ENCODE measurements around the gene AVEN.
A peak's percentile ranks its signal among the peaks of the same experiment; 100 is the strongest.

The AVEN gene

DNA sequence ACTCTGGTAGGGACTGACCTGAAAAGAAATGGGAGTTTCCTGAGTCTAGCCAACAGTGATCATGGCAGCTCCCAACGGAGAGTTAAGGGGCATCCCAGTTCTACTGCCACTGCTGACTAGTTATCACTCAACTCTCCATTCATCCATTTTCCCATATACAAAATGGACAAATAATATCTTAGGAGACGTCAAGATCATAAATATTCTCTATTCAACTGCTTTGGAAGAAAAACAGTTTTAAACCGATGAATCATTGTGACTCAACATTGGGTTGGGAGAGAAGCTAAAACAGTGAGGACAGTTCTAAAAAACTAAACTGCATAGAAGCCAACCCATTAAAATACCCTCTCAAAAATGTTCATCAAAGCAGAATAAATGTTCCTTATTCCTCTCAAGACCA is 128.3 kb downstream of the AVEN start:
- no peak for DNase-seq

DNA sequence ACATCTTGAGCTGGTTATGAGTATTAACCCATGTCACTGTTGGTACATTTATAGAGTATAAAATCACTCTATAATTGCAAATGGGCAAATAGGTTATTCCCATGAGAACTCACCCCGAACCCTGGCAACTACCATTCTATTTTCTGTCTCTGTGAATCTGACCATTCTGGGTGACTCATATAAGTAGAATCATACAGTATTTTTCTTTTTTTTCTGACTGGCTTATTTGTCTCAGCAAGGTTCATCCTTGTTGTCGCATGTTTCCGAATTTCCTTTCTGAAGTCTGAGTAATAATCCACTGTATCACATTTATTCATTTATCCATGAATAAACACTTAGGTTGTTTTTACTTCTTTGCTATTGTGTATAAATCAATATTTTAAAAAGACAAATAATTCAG is 130.6 kb downstream of the AVEN start:
- DNase-seq: no peak

DNA sequence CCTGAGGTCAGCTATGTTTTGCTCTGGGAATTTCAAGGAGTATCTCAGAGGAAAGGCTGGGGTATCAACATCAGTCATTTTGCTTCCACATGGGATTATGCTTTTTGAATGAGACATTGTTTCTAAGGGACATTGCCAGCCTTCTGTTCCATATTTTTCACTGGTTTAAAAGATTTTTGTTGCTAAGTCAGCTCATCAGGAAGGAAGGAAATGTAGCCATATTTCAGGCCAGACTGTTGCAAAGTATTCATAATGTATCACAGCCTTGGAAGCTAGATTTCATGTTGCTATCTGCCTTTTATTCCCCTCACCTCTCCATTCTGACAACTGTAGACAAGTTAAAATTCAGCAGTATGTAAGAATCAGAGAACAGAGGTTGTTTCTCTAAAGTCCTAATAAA is 131.7 kb downstream of the AVEN start:
- DNase-seq: no peak

DNA sequence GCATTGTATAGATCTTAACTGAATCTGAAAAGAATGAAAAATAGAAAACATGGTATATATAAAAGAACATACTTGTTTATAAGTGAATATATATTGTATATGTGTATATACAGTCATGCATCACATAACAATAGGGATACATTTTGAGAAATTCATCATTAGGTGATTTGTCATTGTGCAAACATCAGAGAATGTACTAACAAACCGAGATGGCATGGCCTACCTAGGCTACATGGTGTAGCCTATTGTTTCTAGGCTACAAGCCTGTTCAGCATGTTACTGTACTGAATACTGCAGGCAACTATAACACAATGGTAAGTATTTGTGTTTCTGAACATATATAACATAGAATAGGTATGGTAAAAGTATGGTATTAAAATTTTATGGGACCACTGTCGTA is 135.3 kb downstream of the AVEN start:
- DNase-seq: no peak

DNA sequence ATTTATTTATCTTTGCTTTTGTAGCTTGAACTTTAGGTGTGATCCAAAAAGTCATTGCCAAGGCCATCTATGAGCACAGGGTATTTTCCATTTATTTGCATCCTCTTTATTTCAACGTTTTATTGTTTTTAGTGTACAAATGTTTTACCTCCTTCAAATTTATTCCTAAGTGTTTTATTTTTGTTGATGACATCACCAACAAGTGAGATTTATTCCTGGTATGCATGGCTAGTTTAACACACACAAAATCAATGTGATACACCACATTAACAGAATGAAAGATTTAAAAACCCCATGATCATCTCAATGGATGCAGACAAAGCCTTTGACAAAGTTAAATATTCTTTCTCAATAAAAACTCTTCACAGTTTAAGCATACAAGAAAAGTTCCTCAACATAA is 137.0 kb downstream of the AVEN start:
- DNase-seq: no peak

DNA sequence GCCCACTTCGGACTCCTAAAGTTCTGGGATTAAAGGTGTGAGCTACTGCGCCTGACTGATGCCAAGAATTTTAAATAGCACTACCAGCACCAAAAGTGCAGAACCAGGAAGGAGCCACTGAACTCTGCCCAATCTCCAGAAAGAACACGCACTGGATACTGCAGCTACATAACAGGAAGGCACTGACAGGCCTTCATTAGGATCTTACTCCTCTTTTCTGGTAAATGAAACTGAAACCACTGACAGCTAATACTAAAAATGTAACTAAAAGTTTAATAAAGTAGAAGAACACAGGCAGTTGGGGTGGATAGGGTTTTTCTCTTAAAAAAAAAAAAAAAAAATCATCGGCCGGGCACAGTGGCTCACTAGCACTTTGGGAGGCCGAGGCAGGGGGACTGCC is 144.8 kb downstream of the AVEN start:
- DNase-seq: no peak

DNA sequence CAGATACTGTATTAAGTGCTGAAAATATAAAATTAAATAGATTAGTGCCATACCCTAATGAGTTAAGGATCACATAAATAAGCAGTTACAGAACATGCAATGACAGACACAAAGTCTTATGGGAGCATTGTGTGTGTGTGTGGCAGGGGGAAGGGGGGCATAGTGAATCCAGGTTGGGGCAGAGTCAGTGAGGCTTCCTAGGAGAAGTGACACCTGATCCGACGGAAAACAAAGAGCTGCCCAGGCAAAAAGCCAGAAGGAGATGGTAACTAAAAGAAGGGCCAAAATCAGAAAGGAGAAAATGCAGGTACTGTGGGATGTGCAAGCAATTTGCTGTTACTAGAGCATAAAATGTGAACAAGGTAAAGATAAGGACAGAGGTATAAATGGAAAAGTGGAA is 150.8 kb downstream of the AVEN start:
- peak; percentile 10 for DNase-seq

DNA sequence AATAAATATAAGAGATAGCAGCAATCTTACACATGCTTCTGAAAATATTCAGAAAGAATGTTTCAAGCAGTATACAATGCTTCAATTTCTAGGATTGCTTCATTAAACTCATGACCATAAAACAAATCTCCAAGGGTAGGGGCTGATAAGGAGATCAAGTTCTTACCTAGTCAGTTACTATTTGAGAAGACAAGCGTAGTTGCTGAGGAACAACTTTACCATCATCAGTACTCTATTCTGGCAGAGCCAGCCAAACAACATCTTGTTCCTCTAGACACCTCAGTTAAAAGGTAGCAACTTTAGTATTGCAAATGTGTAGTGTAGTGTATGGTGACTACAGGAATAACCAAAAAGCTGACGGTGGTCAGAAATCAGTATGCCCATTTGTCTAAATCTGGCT is 156.1 kb downstream of the AVEN start:
- DNase-seq: no peak

DNA sequence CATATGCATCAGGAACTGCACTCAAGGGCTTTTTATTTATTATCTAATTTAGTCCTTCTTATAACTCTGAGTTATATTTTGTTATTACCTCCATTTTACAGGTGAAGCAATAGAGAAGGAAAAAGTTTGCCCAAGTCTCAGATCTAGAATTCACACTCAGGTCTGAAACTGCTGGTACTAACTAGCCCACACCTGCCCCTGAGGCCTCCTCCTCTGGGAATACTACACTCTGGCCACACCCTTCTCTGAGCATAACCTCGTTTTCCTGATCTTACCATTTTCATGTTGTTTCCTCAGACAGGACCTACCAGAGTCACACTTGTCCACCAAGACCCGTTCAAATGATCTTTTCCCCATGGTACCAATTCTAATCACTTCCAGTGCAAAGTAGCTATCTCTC is 164.8 kb downstream of the AVEN start:
- no peak for DNase-seq

DNA sequence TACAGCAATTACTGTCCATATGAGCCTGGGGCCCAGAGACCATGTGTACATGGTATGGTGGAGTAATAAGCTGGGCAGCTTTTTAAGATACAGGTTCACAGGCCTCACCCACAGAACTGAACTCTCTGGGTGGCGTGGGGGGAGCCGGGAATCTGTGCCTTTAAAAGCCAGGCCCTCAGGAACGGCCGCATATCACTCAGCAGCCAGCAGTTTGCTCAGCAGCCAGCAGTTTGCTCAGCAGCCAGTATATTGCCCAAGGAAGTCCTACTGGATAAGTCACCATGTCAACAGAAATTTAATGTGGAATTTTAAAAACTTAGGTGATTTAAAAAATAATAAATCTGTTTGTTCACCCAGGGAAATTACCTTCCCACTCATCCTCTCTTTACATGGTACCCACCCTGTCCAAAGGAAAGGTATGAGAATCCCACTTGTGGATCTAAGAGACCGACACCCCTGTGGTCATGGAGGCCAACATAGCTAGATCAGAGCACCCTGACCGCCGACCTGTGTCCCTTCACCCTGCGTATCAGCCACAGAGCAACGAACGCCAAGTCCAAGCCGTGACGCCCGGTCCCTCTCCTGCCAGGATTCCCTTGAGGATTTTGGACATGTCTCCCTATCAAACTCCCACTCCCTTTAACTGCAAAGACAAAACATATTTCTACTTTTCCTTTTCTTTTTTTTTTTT is 166.4 kb downstream of the AVEN start:
- DNase-seq: no peak

DNA sequence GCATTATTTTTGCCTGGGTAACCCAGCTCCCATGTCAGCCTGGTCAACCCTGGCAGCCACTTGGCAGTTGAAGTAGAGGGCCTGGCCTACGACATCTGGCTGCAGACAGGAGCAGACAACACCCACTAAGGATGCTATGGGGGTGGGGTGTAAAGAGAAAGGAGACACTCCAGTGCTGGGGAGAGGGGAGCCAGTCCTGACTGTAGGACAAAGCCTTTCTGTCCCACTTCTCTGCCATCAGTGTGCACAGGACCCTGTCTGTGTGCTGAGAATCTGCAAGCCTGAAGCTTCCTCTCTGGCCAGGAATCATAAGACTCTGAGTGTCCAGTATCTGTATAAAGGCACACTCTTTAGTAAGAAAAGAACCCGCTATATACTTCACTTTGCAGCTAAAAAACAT is 167.0 kb downstream of the AVEN start:
- DNase-seq: no peak

DNA sequence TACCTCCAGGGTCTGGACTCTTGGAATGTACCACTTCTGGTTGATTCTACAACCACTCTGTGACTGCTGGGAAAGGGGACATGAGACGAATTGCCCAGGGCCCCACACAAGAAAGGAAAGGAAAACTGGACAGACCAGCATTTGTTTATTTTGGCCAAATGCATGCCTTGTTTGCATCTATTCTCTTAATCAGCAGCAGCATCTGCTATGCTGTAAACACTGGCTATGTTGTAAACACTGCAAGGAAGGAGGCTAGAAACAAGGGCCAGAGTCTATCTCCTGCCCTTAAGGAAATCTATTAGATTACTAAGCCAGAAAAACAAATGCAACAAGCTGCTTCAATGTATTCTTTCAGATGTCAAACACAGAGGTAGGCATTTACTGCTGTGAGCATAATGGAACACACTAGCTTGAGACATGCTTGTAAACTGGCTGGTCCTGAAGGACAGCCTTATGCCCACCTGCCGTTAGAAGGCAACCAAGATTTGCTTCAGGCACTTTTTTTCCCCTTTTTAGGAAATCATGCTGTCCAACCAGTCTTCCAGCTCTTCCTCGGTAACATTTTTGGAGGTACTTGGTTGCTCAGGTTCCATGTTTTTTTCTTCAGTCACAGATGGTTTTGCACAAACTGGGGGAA is 172.8 kb downstream of the AVEN start:
- DNase-seq: no peak

DNA sequence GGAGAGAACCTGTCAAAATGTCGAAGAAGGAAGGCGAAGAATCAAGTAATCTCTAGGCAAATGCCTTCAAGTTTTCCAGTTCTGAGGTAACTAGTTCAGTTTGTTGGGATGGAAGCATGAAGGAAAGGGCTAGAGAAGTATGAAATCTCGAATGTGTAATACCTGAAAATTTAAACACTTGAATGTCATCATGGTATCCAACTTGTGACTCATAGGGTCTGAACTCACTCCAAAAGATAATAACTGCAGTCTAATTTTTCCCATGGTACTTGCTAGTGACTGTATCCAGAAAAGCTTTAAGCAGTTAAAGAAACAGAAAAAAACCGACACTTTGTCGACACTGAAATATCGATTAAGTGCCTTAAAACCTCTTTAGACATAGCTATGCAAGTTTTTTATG is 173.6 kb downstream of the AVEN start:
- DNase-seq: no peak

DNA sequence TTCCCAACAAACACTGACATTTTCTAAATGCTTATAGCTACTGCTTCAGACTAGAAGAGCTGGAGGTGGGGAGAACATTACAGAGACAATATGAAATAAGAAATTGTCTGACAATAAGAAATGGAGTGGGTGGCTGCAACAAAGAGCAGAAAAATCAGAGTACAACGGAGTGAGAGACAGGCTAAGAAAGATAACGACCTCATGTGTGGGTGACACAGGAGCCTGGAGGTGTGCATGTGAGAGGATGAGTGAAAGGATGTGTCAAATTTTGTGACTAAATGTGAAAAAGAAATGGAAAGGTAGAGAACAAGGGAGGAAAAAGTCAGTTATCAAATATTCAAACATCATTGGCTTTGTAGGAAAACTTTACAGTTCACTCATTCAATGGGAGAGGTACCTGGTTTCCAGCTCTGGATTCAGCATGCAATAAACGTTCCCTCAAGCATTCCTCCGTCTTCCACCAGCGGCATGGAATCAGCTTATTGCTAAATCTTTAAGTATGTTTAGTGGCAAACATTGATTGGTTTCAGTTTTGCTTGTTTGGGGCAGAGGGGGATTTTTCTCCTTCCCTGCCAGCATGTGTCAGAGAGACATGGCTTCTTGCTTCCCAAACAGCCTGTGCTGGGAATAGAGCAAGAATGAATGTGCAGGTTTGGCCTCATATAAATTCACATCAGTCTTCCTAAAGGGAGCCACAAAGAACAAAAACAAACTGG is 174.5 kb downstream of the AVEN start:
- DNase-seq: no peak

DNA sequence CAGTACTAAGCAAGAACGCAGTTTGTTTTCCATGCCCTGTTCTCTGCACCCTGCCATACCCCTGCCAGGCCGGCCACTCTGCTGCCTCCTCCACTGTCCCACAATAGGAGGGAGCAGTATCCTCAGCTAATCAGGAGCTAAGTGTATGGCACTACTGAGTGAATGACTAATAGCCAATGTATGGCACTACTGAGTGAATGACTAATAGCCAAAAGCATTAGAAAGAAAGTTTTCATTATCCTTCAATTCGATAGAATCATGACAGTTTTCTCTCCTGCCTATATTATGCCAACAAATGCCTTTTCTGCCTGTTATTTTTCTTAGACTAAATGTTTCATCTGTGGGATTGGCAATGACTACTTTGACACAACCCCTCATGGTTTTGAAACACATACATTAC is 178.2 kb downstream of the AVEN start:
- DNase-seq: no peak

DNA sequence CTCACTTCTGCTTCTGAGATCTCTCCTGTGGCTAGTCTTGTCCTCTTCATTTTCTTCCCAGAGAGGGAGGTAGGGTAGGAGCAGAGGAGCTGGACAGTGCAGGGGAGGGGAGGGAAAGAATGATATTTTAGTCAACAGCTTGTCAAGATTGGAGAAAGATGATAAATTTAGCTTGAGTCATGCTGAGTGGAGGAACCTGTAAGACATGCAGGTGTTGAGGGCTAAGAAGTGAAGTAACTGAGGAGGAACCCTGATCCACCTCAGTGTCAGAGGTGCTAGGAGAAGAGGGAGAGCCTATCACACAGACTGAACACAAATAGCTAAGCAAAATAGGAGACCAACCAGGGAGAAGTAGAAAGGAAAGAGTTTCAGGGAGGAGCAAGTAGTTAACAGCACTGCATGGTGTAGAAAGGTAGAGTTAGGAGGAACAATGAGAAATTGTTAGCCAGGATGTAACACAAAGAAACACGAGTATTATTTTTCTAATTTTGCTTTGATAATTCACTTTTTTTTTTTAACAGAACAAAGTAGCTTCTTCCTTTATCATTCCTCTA is 178.9 kb downstream of the AVEN start:
- no peak for DNase-seq

DNA sequence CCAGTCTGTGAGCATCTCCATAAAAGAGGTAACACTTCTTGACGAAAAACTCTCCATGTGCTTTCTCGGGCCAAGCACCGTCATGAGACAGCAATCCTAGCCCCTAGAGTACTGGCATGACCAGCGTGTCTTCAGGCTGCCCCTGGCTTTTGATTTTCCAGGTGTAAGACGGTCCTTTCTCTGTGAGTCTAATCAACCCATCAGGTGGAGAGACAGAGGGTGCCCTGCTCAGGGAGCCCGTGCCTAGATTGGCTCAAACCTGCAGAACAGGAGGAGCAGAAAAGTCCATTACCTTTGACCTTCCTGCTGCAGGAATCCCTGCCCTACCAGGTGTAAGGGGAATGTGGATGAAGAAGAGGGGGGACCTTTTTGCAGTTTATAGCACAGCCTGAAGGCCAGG is 180.2 kb downstream of the AVEN start:
- DNase-seq: no peak

DNA sequence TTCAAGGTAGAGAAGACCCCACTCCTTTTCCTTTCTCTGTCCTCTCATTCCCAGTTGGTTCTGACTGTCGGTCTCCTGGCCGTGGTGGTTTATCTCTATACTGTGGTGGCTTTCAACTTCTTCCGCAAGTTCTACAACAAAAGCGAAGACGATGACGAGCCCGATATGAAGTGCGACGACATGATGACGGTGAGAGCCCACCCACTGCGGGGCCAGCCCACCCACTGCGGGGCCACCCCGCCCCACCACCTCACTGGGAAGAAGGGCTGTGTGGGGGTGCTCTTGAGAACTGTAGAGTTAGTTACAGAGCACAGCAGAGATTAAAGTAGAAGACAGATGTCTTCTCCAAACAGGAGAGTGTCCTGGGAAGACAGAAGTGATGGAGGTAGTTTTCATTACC is 181.3 kb downstream of the AVEN start:
- DNase-seq: no peak

DNA sequence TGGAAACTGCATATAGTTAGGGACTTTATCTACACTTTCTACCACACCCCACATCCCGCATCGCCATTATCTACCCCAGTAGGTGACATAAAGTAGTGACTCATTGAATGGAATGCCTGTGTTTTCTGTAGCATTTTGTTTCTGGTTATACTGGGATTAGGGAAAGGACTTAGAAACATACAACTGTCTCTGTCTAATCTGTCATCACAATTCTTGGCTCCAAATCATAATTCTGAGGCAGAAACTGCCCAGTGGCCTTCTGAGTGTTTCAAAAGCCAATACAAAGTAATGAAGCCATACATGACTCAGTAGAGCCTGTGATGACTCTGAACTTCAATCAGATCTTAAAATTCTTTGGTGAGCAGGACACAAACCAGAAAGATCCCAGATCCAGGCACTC is 186.4 kb downstream of the AVEN start:
- no peak for DNase-seq

DNA sequence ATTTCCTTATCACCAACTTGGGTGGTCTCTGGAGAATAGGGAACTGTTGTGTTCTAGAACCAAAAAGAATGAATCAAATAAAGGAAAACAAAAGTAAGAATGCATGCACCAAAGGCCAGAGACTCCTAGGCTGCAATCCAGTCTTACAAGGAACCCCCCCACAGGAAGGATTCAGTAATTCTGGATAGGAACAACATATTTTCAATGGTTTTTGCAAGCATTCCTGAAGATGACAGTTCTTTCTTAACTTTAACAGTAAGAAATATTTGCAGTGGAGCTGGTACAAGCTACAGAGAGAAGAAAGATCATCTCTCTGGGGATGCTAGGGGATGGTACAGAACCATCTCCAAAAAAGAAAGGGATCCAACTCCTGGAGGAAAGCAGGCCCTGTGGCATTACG is 186.9 kb downstream of the AVEN start:
- DNase-seq: no peak

DNA sequence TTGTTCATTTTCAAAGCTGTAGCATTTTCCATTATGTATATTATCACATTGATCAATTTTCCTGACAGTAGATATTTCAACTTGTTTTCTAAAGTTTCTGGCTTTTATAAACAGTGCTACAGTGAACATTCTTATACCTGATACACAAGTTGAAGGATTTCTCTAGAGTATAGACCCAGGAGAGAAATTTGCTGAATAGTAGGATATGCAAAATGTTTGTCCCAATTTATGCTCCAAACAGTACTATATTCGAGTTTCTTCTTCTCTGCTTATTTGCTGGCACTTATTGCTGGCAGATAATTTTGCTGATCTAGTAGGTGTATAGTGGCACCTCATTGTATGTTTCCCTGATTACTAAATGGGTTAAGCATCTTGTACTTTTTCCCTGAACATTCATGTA is 187.9 kb downstream of the AVEN start:
- DNase-seq: no peak

DNA sequence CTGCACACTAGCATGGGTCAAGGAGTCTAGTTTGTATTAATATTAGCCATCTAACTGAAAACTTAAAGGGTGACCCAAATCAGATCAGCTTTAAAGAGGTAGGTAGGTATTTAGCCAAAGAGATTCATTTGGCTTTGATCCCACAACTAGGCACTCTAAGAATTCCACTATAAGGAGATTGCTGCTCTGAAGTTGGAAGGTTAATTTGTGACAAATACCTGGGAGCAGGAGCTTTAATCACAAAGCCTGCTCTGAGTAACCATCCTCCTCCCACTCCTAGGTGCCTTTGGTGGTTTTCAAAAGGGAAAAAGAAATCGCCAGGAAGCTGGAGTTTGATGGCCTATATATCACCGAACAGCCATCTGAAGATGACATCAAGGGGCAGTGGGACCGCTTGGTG is 191.0 kb downstream of the AVEN start:
- DNase-seq: no peak

DNA sequence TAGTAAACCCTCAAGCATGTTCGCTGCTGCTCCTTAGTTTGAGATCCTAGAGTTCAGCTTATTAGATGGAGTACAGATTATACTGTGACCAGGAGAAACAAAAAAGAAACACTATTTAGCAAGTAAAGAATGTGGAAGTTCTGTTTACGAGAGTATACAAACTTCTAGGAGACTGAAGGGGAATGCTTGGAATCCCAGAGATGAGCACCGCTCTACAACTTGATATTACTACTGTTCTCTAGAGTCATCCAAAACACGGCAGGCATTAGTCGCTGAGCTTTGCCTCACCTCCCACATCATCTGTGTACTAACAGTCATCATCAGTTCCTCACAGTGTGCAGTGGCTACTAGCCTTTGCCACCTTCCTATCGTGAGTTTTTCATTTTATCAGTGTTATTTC is 192.1 kb downstream of the AVEN start:
- DNase-seq: no peak

DNA sequence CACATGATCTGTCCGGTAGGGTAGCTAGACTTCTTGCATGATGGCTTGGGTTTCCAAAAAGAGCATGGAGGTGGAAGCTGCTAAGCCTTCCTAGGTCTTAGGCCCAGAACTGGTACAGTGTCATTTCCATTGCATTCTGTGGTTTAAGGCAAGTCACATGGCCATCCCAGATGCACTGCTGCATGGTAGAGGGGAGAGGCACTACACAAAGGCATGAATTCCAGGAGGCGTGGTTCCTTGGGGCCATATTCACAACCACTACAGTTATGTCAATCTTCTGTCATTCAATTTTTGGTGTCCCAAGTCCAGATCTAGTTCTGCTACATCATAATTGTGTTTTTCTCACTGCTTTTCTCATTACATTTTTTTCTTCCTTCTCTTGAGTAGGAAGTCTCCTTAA is 192.9 kb downstream of the AVEN start:
- DNase-seq: no peak
